H1 (cell line): ENCODE measurements around the gene GLRX5. TPM values are rescaled to one million over a fixed set of nuclear protein-coding genes. Genes with fewer than 3 reads are reported as not detected.

Source experiments
- GABPA ChIP-seq: IDR thresholded peaks from 2 replicates; pipeline ENCODE4 v1.6.1; 2011; ENCODE audit warnings: mild to moderate bottlenecking, low read length, moderate library complexity, borderline replicate concordance; ENCODE audit not compliant: insufficient read depth
- KDM1A ChIP-seq: fragments of 200-600, 300-600 bp; sonication (generic); IDR thresholded peaks from 2 replicates; pipeline ENCODE4 v1.7.1; 2016; ENCODE audit warnings: mild to moderate bottlenecking, low read length, borderline replicate concordance
- SIX5 ChIP-seq: IDR thresholded peaks from 2 replicates; pipeline ENCODE4 v1.6.1; 2011; ENCODE audit warnings: mild to moderate bottlenecking, low read depth, low read length
- TAF7 ChIP-seq: optimal IDR thresholded peaks from 2 replicates; pipeline ENCODE3; 2011; ENCODE audit warnings: low read depth, mild to moderate bottlenecking, inconsistent platforms, low read length, moderate library complexity, borderline replicate concordance
- polyA plus RNA-seq, 7 experiments: library from polyadenylated mRNA; depleted of rRNA in 3 of 7; stranded (reverse) in 5 of 7; unstranded in 2 of 7; fragments of >200 nt in 5 of 7; fragments of 200-250 nt in 2 of 7; gene quantifications; 1 replicate in 5 of 7; 2 replicates in 1 of 7; 4 replicates in 1 of 7; pipeline versions ENCODE4 v1.2.1 to v1.2.3, GENCODE V29; 2011 to 2013; ENCODE audit warnings: missing spikeins in 2 of 7, mixed read lengths in 2 of 7
- total RNA-seq: library from RNA; stranded (reverse); fragmentation: NEBNext Ultra II Directional; extraction: Animal tissue kit (Norgen Biotek cat#: 25700); gene quantifications from 2 replicates; pipeline ENCODE4 v1.2.1, GENCODE V29; 2021

The GLRX5 gene
- total and polyA plus RNA-seq, 2 of the 8 experiments (the other 6 are each of a cell fraction or from before 2014, with no cell fraction given): 70.1 to 88.8 TPM

DNA sequence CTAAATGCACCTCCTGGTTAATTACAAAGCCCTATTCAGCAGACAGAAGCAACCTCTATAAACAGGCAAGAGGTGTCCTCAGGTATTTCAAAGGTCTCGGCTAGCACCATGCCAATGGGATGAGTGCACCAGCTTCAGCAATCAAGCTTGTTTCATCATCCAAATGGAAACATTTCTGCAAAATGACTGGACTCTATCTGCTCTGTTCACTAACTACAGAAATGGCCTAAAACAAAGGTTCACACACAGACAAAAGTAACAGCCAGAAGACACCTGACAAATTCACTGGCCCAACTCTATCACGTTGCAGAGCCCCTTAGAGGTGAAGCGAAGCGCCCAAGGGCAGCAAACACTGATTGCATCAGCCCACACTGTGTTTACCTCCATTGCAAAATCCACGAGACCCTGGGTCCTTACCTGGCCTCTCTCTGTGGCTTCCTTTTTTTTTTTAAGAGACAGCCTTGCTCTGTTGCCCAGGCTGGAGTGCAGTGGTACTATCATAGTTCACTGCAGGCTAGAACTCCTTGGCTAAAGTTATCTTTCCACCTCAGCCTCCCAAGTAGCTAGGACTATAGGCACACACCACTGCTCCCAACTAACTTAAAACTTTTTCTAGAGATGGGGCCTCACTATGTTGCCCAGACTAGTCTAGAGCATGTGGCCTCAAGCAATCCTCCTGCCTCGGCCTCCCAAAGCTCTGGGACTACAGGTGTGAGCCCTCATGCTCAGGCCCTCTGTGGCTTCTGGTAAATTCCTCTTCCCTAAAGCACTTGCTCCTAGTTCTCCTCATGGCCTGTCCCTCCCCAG is 9.9 kb upstream of the GLRX5 start (continued):
- TF ChIP-seq GABPA (no peak), TAF7 (no peak), KDM1A (no peak), SIX5 (no peak)
